HCT116 (cell line): ENCODE results near the gene APOB. TPM values are rescaled to one million over a fixed set of nuclear protein-coding genes. Genes with fewer than 3 reads are reported as not detected.

Source experiments
- ATAC-seq: fragments of 200-7000 bp; cut with Tn5 transposase; 2 replicates; pipeline ENCODE4 v1.9.1; 2020; ENCODE audit warnings: mild to moderate bottlenecking, moderate library complexity
- BruUV-seq: library from RNA; stranded (reverse); fragments of 400-500 nt; replicated peaks from 2 replicates; lab custom pipeline; 2021; lab: Mats Ljungman, UMichigan
- CTCF ChIA-PET: fragments of 300-600 bp; sonication (Branson Sonifier 250); formaldehyde crosslinking; loops from one replicate; lab custom pipeline; 2021; ENCODE audit warnings: antibody characterized with exemption; lab: Charles Lee
- POLR2A ChIA-PET: fragments of 300-600, 350-600 bp; sonication (Branson Sonifier 250); formaldehyde crosslinking; loops from one replicate; lab custom pipeline; 2021; ENCODE audit warnings: antibody characterized with exemption; lab: Charles Lee
- RAD21 ChIA-PET, 2 experiments: fragments of 300-600 bp; sonication (Branson Sonifier 250); formaldehyde crosslinking; loops; one replicate each; lab custom pipeline; 2023; ENCODE audit warnings: low total read pairs in 2 of 2; ENCODE audit not compliant: uncharacterized antibody in 2 of 2, unreplicated experiment in 2 of 2, low non-redundant PET in 1 of 2; lab: Charles Lee
- DNase-seq: peaks from one replicate; pipeline ENCODE4 v3.0.0-alpha.2; 2010; ENCODE audit warnings: low read depth, low spot score
- H2AFZ ChIP-seq: fragments of 200-600 bp; shearing (Covaris generic), sonication (generic); 2 replicates; pipeline ENCODE4 v1.6.1; 2017; ENCODE audit warnings: low read depth, mixed run types, mixed read lengths, antibody characterized with exemption, low read length; ENCODE audit not compliant: poor library complexity, severe bottlenecking
- H3K27ac ChIP-seq: 2 replicates; pipeline ENCODE4 v1.5.1; 2012; ENCODE audit warnings: low read depth, low read length
- H3K27me3 ChIP-seq: fragments of 200-600 bp; sonication (generic); 2 replicates; pipeline ENCODE4 v1.6.1; 2016; ENCODE audit warnings: mixed run types, low read length, mixed read lengths; ENCODE audit not compliant: insufficient read depth
- H3K36me3 ChIP-seq, 2 experiments: fragments of 200-500 bp in 1 of 2; fragments of 200-600 bp in 1 of 2; sonication (Bioruptor generic) in 1 of 2; sonication (generic) in 1 of 2; 2 replicates each; pipeline versions ENCODE4 v1.5.1 to v1.6.1; 2014 to 2016; ENCODE audit warnings: low read length in 2 of 2, inconsistent platforms in 1 of 2, mixed read lengths in 1 of 2, mixed run types in 1 of 2; ENCODE audit not compliant: insufficient read depth in 2 of 2, control insufficient read depth in 1 of 2
- H3K4me1 ChIP-seq, 2 experiments: fragments of 200-600 bp in 1 of 2; sonication (generic) in 1 of 2; 2 replicates each; pipeline versions ENCODE4 v1.5.1 to v1.6.1; 2012 to 2017; ENCODE audit warnings: low read length in 2 of 2, inconsistent platforms in 1 of 2, mild to moderate bottlenecking in 1 of 2, mixed read lengths in 1 of 2, mixed run types in 1 of 2, moderate library complexity in 1 of 2; ENCODE audit not compliant: insufficient read depth in 2 of 2, control insufficient read depth in 1 of 2
- H3K4me2 ChIP-seq: fragments of 200-600 bp; sonication (generic); 2 replicates; pipeline ENCODE4 v1.6.1; 2017; ENCODE audit warnings: mixed run types, low read length, mixed read lengths
- H3K4me3 ChIP-seq, 2 experiments: fragments of 200-600 bp in 1 of 2; sonication (generic) in 1 of 2; replicated peaks in 1 of 2; 2 replicates each; pipeline ENCODE4 v1.5.1; 2011 to 2016; ENCODE audit warnings: low read length in 2 of 2, control low read depth in 1 of 2, low read depth in 1 of 2, mild to moderate bottlenecking in 1 of 2, mixed read lengths in 1 of 2, mixed run types in 1 of 2
- H3K79me2 ChIP-seq: fragments of 200-600 bp; sonication (generic); 2 replicates; pipeline ENCODE4 v1.6.1; 2017; ENCODE audit warnings: mild to moderate bottlenecking, mixed run types, low read length, moderate library complexity, mixed read lengths; ENCODE audit not compliant: insufficient read depth
- H3K9ac ChIP-seq: fragments of 200-600 bp; sonication (generic); 2 replicates; pipeline ENCODE4 v1.6.1; 2016; ENCODE audit warnings: low read length, mixed read lengths
- H3K9me2 ChIP-seq: fragments of 200-600 bp; sonication (generic), shearing (Covaris generic); 2 replicates; pipeline ENCODE4 v1.6.1; 2017; ENCODE audit warnings: mixed run types, mild to moderate bottlenecking, moderate library complexity; ENCODE audit not compliant: insufficient read depth
- H3K9me3 ChIP-seq, 2 experiments: fragments of 200-500 bp in 1 of 2; fragments of 200-600 bp in 1 of 2; sonication (Bioruptor generic) in 1 of 2; sonication (generic) in 1 of 2; 2 replicates each; pipeline ENCODE4 v1.6.1; 2014 to 2017; ENCODE audit warnings: low read length in 2 of 2, mixed read lengths in 2 of 2, inconsistent platforms in 1 of 2, low read depth in 1 of 2, mild to moderate bottlenecking in 1 of 2, mixed run types in 1 of 2, moderate library complexity in 1 of 2; ENCODE audit not compliant: control insufficient read depth in 1 of 2, insufficient read depth in 1 of 2
- H4K20me1 ChIP-seq: fragments of 200-600 bp; sonication (generic), shearing (Covaris generic); 2 replicates; pipeline ENCODE4 v1.6.1; 2017; ENCODE audit warnings: mixed run types, mild to moderate bottlenecking, moderate library complexity; ENCODE audit not compliant: insufficient read depth
- CBX3 ChIP-seq: IDR thresholded peaks from 2 replicates; pipeline ENCODE4 v1.6.1; 2012; ENCODE audit warnings: low read depth
- CEBPB ChIP-seq: IDR thresholded peaks from 2 replicates; pipeline ENCODE4 v1.6.1; 2012; ENCODE audit warnings: low read depth
- EGR1 ChIP-seq: IDR thresholded peaks from 2 replicates; pipeline ENCODE4 v1.6.1; 2012; ENCODE audit warnings: low read depth
- ELF1 ChIP-seq: IDR thresholded peaks from 2 replicates; pipeline ENCODE4 v1.6.1; 2012; ENCODE audit warnings: low read depth, borderline replicate concordance
- EZH2phosphoT487 ChIP-seq: fragments of 200-600 bp; IDR thresholded peaks from 2 replicates; pipeline ENCODE4 v1.6.1; 2018; ENCODE audit warnings: antibody characterized with exemption, borderline replicate concordance
- FOSL1 ChIP-seq: IDR thresholded peaks from 2 replicates; pipeline ENCODE4 v1.6.1; 2012; ENCODE audit warnings: low read depth
- JUND ChIP-seq: IDR thresholded peaks from 2 replicates; pipeline ENCODE4 v1.6.1; 2012
- POLR2AphosphoS5 ChIP-seq: IDR thresholded peaks from 2 replicates; pipeline ENCODE4 v1.6.1; 2011; ENCODE audit warnings: mild to moderate bottlenecking, low read depth, low read length, moderate library complexity
- RAD21 ChIP-seq: IDR thresholded peaks from 2 replicates; pipeline ENCODE4 v1.6.1; 2012; ENCODE audit warnings: low read depth, mild to moderate bottlenecking
- SP1 ChIP-seq: IDR thresholded peaks from 2 replicates; pipeline ENCODE4 v1.6.1; 2012; ENCODE audit warnings: low read depth
- SRF ChIP-seq: IDR thresholded peaks from 2 replicates; pipeline ENCODE4 v1.6.1; 2012; ENCODE audit warnings: low read depth
- YY1 ChIP-seq: IDR thresholded peaks from 2 replicates; pipeline ENCODE4 v1.6.1; 2011; ENCODE audit warnings: low read length, low read depth, moderate library complexity, mild to moderate bottlenecking; ENCODE audit not compliant: insufficient replicate concordance; ENCODE audit errors: extremely low read depth
- ZFX ChIP-seq: fragments of 450-650 bp; IDR thresholded peaks from 2 replicates; pipeline ENCODE4 v1.6.1; 2017
- intact Hi-C: fragments of 100-400 bp; cut with micrococcal nuclease; formaldehyde crosslinking; loops from 2 replicates; pipeline ENCODE4 v1.10.0; 2022
- total RNA-seq: library from RNA; stranded (reverse); gene quantifications from one replicate; pipeline ENCODE4 v1.2.1, GENCODE V29; 2021; ENCODE audit not compliant: unreplicated experiment
- TF ChIP-seq, protein P1 (sequence below): IDR thresholded peaks from 2 replicates; pipeline ENCODE4 v1.6.1; 2012; ENCODE audit warnings: low read depth
- TF ChIP-seq, protein P2 (sequence below): IDR thresholded peaks from 2 replicates; pipeline ENCODE4 v1.6.1; 2011; ENCODE audit warnings: mild to moderate bottlenecking, low read length, moderate library complexity; ENCODE audit not compliant: insufficient replicate concordance; ENCODE audit errors: extremely low read depth
- TF ChIP-seq, protein P3 (sequence below): IDR thresholded peaks from 2 replicates; pipeline ENCODE4 v1.6.1; 2012

Gene APOB
- total RNA-seq, 1 experiment from 2014 or later, result 1.6 TPM

DNA sequence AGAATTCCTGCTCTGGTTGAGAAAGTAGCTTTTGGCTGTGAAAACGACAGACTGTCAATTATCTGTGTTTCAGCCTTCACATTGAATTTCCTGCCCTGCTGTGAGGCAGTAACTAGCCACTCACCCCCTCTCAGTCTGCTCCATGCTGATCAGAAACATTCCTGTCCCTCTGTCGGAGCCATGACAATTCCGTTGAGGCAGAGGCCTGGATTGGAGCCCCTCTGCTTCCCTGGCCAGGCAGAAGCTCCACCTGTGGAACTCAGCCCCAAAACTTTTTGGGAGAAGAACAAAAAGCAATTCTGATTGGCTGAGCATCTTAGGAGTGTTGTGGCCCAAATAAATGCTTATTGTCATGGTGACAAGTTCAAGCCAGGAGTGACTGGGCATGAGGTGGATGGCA lies 60.0 kb downstream of the APOB start:
- ATAC-seq, result no peak
- BruUV-seq, result no TSS peak
- Histone ChIP-seq H3K79me2 (no peaks in the 10 kb centered on the region), H4K20me1 (no peaks in the 10 kb centered on the region), H3K27me3 (peaks cover 31% of the 10 kb centered on the region; the same call in 1 of the 2 replicates), H2AFZ (no peak overlapping the region), H3K4me1 (no peaks in the 10 kb centered on the region), H3K9ac (no peak overlapping the region), H3K9me2 (no peaks in the 10 kb centered on the region), H3K36me3 (no peaks in the 10 kb centered on the region), H3K4me2 (no peak overlapping the region), H3K27ac (no peak overlapping the region), H3K4me3 (no peak overlapping the region), H3K9me3 (no peaks in the 10 kb centered on the region)
- POLR2A ChIA-PET, result no interaction called here
- DNase-seq, result no peak
- TF ChIP-seq SRF (no peak), SP1 (no peak), CEBPB (no peak), POLR2AphosphoS5 (no peak), JUND (no peak), CBX3 (no peak), YY1 (no peak), RAD21 (no peak), EGR1 (no peak), ZFX (no peak), FOSL1 (no peak), ELF1 (no peak), EZH2phosphoT487 (no peak)
- TF ChIP-seq, protein P1, sequence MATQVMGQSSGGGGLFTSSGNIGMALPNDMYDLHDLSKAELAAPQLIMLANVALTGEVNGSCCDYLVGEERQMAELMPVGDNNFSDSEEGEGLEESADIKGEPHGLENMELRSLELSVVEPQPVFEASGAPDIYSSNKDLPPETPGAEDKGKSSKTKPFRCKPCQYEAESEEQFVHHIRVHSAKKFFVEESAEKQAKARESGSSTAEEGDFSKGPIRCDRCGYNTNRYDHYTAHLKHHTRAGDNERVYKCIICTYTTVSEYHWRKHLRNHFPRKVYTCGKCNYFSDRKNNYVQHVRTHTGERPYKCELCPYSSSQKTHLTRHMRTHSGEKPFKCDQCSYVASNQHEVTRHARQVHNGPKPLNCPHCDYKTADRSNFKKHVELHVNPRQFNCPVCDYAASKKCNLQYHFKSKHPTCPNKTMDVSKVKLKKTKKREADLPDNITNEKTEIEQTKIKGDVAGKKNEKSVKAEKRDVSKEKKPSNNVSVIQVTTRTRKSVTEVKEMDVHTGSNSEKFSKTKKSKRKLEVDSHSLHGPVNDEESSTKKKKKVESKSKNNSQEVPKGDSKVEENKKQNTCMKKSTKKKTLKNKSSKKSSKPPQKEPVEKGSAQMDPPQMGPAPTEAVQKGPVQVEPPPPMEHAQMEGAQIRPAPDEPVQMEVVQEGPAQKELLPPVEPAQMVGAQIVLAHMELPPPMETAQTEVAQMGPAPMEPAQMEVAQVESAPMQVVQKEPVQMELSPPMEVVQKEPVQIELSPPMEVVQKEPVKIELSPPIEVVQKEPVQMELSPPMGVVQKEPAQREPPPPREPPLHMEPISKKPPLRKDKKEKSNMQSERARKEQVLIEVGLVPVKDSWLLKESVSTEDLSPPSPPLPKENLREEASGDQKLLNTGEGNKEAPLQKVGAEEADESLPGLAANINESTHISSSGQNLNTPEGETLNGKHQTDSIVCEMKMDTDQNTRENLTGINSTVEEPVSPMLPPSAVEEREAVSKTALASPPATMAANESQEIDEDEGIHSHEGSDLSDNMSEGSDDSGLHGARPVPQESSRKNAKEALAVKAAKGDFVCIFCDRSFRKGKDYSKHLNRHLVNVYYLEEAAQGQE, result no peak
- TF ChIP-seq, protein P2, sequence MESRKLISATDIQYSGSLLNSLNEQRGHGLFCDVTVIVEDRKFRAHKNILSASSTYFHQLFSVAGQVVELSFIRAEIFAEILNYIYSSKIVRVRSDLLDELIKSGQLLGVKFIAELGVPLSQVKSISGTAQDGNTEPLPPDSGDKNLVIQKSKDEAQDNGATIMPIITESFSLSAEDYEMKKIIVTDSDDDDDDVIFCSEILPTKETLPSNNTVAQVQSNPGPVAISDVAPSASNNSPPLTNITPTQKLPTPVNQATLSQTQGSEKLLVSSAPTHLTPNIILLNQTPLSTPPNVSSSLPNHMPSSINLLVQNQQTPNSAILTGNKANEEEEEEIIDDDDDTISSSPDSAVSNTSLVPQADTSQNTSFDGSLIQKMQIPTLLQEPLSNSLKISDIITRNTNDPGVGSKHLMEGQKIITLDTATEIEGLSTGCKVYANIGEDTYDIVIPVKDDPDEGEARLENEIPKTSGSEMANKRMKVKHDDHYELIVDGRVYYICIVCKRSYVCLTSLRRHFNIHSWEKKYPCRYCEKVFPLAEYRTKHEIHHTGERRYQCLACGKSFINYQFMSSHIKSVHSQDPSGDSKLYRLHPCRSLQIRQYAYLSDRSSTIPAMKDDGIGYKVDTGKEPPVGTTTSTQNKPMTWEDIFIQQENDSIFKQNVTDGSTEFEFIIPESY, result no peak
- TF ChIP-seq, protein P3, sequence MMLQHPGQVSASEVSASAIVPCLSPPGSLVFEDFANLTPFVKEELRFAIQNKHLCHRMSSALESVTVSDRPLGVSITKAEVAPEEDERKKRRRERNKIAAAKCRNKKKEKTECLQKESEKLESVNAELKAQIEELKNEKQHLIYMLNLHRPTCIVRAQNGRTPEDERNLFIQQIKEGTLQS, result no peak
- RAD21 ChIA-PET, result no interaction called here
- CTCF ChIA-PET, result interaction anchor here (1.2 kb wide), 1 partner anchor 322 kb away, joined by 3 read pairs; no protein-coding TSS in a partner anchor
- intact Hi-C loops, result no loop called here
